ENCODE data around the gene IMPA2. TPM values are rescaled to one million over a fixed set of nuclear protein-coding genes. Genes with fewer than 3 reads are reported as not detected.

Gene IMPA2
- polyA plus RNA-seq, 1 donor (not counting 4 experiments of a cell fraction or from before 2014, with no cell fraction given) = 17.6 TPM

DNA sequence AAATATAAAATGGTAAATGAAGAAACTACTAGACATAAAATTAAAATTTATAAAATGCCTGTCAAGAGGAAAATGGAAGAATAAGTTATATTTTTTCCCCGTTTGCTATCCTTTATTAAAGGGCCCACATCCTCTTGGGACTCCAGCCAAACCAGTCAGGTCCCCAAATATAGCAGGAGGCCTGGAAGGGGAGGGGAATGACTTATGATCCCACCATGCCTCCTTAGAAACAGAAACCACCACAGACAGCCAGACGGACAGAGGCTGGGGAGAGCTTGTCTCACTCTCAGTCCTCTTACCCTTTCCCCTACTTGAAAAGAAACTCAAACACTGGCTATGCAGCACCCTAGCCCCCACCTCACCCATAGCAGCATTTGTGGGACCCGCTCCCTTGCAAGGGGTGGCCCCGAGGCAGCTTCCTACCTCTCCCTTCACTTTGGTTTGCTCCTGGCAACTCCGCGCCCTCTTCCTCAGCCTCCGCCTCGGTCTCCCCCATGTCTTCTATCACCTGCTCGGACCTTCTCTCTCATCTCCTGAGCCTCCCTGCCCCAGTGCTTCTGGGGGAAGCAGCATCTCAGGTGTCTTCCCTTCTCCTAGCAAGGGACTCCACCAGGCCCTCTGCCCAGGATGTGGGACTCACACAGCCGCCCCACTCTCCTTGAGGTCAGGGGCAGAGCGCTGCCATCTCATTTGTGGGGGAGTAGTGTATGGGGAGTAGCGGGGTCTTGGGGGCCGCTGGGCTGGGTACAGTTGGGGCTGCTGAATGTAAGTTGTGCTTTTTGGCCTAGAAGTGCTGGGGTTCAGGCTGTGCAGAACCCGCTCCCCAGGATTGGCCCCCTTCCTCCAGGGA lies 75.0 kb downstream of the IMPA2 start:
- Histone ChIP-seq H3K79me2 (ENCODE audit: control insufficient read depth, insufficient read depth, low read length) (no peaks in the 10 kb centered on the region), H3K9me3 (ENCODE audit: control insufficient read depth, low read depth, low read length) (no peaks in the 10 kb centered on the region), H3K4me2 (ENCODE audit: control insufficient read depth, extremely low read depth, insufficient read depth, low read depth, low read length) (no peak overlapping the region), H3K9ac (ENCODE audit: control insufficient read depth, extremely low read depth, insufficient read depth, low read length) (no peak overlapping the region), H3K36me3 (ENCODE audit: control insufficient read depth in 2 of 2, extremely low read depth in 1 of 2, insufficient read depth in 2 of 2, low read length in 2 of 2) (no peaks in the 10 kb centered on the region), H3K4me3 (ENCODE audit: control insufficient read depth in 2 of 3, extremely low read depth in 1 of 3, insufficient read depth in 2 of 3, low read depth in 1 of 3, low read length in 3 of 3) (no peak overlapping the region), H2AFZ (ENCODE audit: control insufficient read depth, low read length) (no peak overlapping the region), H3K4me1 (ENCODE audit: control insufficient read depth, extremely low read depth, insufficient read depth, low read length) (no peaks in the 10 kb centered on the region), H3K9me1 (ENCODE audit: control insufficient read depth, extremely low read depth, insufficient read depth, low read length) (no peaks in the 10 kb centered on the region), H4K20me1 (ENCODE audit: control insufficient read depth, extremely low read depth, insufficient read depth, low read length) (no peaks in the 10 kb centered on the region), H3K27me3 (ENCODE audit: control insufficient read depth, extremely low read depth, insufficient read depth, low read length) (no peaks in the 10 kb centered on the region), H3K27ac (ENCODE audit: control insufficient read depth, insufficient read depth, low read length) (no peak overlapping the region)
- dilution Hi-C loops (cut with MboI; ENCODE audit: extremely low pct_ligation_motif_present, low sequenced_read_pairs) = no loop called here
- DNase-seq (ENCODE audit: low read depth, low spot score) (no peak), FAIRE-seq (no peak)
- TF ChIP-seq EZH2 (IDR thresholded peaks at IDR 0.05; ENCODE audit: low read length) (no peak), CTCF (optimal IDR thresholded peaks at IDR 0.05 in 1 of 3, IDR thresholded peaks at IDR 0.05 in 1 of 3, conservative IDR thresholded peaks at IDR 0.05 in 1 of 3; ENCODE audit: extremely low read depth in 1 of 3, insufficient read depth in 2 of 3, low read length in 3 of 3) (no peak)

DNA sequence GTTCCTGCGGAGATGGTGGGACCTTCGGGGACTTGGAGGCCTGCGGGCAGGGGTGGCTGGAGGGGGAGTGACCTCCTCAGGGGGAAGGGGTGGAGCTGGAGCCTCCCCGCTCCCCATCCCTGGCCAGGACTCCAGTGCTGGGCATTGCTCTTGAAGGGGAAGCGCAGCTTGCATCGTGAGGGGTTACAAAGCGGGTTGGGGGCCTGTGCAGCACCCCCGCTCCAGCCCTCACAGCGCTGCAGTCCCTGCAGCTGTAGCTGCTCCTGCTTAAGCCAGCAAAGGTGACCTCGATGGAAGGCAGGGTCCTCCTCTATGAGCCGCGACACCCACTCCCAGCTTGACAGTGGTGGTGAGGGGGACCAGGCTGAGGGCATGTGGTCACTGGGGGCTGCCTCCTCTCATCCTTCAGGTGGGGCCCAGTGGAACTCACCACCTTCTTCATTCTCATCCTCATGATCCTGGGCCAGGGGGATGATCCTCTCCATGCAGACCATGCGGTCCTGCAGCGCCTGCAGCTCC lies 75.6 kb downstream of the IMPA2 start:
- DNase-seq (ENCODE audit: low read depth, low spot score) (no peak), FAIRE-seq (no peak)
- Histone ChIP-seq H3K36me3 (ENCODE audit: control insufficient read depth in 2 of 2, extremely low read depth in 1 of 2, insufficient read depth in 2 of 2, low read length in 2 of 2) (no peaks in the 10 kb centered on the region), H3K9me1 (ENCODE audit: control insufficient read depth, extremely low read depth, insufficient read depth, low read length) (no peaks in the 10 kb centered on the region), H3K4me3 (ENCODE audit: control insufficient read depth in 2 of 3, extremely low read depth in 1 of 3, insufficient read depth in 2 of 3, low read depth in 1 of 3, low read length in 3 of 3) (no peak overlapping the region), H3K4me2 (ENCODE audit: control insufficient read depth, extremely low read depth, insufficient read depth, low read depth, low read length) (no peak overlapping the region), H4K20me1 (ENCODE audit: control insufficient read depth, extremely low read depth, insufficient read depth, low read length) (no peaks in the 10 kb centered on the region), H3K9me3 (ENCODE audit: control insufficient read depth, low read depth, low read length) (no peaks in the 10 kb centered on the region), H2AFZ (ENCODE audit: control insufficient read depth, low read length) (no peak overlapping the region), H3K4me1 (ENCODE audit: control insufficient read depth, extremely low read depth, insufficient read depth, low read length) (no peaks in the 10 kb centered on the region), H3K27me3 (ENCODE audit: control insufficient read depth, extremely low read depth, insufficient read depth, low read length) (no peaks in the 10 kb centered on the region), H3K9ac (ENCODE audit: control insufficient read depth, extremely low read depth, insufficient read depth, low read length) (no peak overlapping the region), H3K79me2 (ENCODE audit: control insufficient read depth, insufficient read depth, low read length) (no peaks in the 10 kb centered on the region), H3K27ac (ENCODE audit: control insufficient read depth, insufficient read depth, low read length) (no peak overlapping the region)
- dilution Hi-C loops (cut with MboI; ENCODE audit: extremely low pct_ligation_motif_present, low sequenced_read_pairs) = no loop called here
- no peak for TF ChIP-seq EZH2 (IDR thresholded peaks at IDR 0.05; ENCODE audit: low read length)
- TF ChIP-seq CTCF (optimal IDR thresholded peaks at IDR 0.05 in 1 of 3, IDR thresholded peaks at IDR 0.05 in 1 of 3, conservative IDR thresholded peaks at IDR 0.05 in 1 of 3; ENCODE audit: extremely low read depth in 1 of 3, insufficient read depth in 2 of 3, low read length in 3 of 3) = no peak

Measured in keratinocyte (primary cell).